HG02885 (cell line): ENCODE results near the gene DCAKD.

Experiments used
- ATAC-seq: cut with Tn5 transposase; IDR thresholded peaks from one replicate; pipeline ENCODE4 v1.9.1; 2021; ENCODE audit warnings: mild to moderate bottlenecking; ENCODE audit not compliant: unreplicated experiment, poor library complexity

DCAKD gene

DNA sequence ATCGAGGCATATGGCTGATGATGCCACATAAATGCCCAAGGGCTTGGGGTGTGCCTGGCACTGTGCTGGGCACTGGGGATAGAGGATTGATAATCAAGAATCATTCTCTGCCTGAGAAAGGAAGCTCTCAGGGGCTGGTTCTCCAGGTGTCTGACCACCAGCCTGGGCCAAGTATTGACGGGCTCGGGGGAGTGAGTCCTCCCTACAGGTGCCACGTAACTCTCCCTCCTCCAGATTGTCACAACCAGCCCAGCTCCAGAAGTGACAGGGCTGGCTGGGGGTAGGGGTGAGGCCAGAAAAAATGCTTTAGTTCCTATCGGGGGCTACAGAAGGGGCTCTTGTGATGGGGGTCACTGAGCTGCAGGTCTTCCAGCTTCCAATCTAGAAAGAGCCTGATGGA lies 72.6 kb downstream of the DCAKD start:
- ATAC-seq = no peak

DNA sequence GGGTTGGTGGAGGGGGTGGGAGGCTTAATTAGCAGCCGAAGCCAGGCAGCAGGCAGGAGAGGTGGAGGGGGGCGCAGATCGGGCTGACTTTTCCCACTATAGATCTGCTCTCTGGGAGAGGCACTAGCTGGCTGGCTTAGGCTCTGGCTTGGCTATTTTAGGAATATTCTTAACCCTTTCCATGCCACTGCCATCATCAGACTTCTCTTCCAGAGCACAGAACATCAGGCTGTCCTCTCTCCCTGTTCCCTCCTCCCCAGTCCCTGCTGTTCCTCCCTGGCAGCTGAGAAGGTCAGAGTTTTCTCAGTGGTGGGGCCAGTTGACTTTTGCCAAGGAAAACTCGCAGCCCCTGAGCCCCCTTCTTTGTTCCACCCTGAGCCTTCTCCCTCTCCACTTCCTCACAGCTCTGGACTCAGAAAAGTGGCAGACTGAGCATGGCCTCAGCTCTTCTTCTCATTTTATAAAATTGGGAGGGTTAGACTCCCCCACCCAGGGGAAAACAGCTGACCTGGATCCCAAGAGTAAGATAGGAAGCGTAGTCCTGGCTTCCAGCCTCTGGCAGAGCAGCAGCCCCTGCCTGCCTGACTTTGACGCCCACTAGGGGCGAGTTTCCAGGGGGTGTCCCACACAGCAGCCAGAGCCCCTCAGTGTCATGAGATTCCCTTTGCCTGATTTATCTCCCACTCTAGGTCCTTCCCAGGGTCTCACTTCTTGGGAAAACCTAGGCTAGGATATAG lies 73.5 kb downstream of the DCAKD start:
- ATAC-seq = no peak

DNA sequence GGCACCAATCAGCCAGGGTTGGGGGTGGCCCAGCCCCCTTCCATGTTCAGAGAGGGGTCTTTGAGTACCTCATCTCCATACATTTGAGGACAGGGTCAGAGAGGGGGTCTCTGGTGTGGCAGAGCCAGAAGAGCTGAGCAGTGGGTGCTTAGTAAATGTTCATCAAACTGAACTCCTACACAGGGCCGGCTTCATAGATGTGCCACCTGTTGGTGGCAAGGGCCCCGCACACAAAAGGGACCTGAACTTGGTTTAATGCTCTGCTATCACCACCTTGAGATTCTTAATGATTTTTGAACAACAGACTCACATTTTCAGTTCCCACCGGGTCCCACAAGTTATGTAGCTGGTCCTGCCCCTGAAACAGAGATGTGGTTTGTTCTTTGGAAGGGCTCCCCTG lies 74.4 kb downstream of the DCAKD start:
- ATAC-seq = no peak

DNA sequence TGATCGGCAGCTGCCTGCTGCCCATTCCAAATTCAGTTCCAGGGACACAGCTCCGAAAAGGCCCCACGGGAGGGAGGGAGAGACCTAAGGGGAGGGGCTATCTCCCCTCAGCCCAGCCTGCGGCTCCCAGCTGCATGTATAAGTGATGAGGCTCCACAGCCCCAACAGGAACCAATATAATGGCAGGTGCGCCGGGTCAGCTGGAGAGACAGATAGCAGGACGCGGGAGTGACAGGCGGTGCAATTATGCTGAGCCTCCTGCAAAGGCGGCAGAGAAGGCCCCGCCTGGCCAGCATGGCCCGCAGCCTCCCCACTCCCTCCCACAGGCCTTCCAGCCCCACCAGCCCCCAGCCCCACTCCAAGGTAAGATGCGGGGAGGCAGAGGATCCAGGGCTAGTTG lies 75.2 kb downstream of the DCAKD start:
- no peak for ATAC-seq
